SHP77 treated with DMSO at 0.1 percent for 48 hours (cell line): ENCODE data around the gene RTTN.
"Not testable (repeated sequence)": the region's sequence is repeated elsewhere in the genome, so short reads cannot be mapped to it uniquely, and the experiment has no call there.

Experiments used
- DNase-seq: peaks from one replicate; lab custom pipeline; 2025; lab: John Stamatoyannopoulos, UW

RTTN gene

DNA sequence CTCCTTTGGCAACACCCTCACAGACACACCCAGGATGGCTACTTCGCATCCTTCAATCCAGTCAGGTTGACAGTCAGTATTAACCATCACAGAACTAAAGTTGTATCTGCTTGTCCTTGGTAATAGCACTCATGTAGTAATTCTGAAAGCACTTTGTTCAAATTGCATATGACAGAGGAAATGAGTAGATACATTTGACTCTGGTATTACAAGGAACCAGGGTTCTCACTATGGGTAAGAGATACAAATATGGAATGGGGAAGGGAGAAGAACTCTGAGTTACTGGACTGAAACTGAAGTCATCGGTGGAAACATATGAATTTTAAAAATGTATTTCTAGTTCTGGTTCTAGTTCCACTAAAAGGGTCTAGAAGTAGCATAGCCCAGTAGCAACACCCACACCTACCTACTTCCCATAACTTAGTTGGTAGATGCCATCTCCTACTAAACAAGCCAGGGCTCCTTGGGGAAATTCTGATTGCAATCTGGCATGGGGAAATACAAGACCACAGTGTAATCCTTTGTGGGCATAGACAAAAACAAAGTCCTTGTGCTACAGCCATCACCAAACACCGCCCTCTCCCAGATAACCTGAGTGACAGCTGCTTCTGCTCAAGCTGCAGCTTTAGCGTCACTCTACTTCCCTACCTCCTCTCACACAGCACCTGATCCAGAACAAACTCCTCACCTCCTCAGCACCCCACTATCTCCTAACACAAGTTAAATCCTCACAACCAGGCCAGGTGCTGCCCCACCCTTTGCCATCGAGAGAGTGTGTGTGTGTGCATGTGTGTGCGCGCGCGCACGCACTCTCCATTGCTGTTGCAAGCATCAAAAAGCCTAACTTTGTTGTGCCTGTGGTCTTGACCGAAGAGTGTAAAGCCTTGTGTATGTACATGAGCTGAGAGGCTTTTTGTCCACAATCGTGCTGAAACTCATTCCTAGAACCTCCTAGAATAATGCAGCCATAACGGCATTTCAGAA is 226.5 kb downstream of the RTTN start:
- DNase-seq, result no peak

DNA sequence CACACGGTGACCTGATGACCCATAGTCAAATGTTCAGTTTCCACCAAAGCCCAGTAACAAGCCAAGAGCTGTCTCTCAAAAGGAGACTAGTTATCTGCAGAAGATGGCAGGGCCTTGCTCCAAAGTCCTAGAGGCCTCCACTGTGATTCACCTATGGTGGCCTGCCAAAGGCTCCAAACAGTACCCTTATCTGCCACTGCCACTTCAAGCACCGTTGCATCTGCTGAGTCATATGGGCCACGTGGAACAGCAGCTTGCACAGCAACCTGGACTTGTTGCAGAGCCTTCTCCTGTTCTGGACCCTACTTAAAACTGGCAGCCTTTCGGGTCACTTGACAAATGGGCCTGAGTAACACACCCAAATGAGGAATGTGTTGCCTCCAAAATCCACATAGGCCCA is 230.2 kb downstream of the RTTN start:
- not testable (repeated sequence) for DNase-seq

DNA sequence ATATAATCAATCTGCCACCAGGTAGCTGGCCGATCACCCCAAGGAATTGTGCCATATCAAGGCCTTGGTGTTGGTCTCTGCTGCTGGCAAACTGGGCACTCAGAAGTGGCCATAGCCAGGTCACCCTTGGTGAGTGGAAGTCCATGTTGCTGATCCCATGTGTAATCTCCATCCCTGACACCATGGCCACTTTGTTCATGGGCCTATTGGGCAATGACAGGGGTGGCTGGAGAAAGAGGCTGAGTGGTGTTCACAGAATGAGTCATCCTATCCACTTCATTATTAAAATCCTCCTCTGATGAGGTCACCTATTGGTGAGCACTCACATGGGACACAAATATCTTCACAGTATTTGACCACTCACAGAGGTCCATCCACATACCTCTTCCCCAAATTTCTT is 231.1 kb downstream of the RTTN start:
- no peak for DNase-seq

DNA sequence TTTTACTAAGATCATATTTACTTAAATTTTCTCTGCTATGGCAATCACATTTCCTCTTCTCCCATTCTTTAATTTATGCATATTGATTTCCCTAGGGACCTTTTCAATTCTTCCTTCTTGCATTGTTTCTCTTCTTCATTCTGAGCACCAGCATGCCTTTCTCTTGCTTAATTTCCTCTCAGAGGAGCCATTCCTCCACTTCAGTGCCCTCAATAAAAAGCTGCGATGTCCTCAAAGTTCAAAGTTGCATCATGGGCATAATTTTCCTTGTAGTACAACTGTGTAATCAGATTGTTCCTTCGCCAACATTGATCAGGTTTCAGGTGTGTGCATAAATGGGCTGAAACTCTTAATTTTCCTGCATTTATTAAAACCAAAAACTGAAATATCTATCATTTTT is 236.0 kb downstream of the RTTN start:
- DNase-seq, result no peak

DNA sequence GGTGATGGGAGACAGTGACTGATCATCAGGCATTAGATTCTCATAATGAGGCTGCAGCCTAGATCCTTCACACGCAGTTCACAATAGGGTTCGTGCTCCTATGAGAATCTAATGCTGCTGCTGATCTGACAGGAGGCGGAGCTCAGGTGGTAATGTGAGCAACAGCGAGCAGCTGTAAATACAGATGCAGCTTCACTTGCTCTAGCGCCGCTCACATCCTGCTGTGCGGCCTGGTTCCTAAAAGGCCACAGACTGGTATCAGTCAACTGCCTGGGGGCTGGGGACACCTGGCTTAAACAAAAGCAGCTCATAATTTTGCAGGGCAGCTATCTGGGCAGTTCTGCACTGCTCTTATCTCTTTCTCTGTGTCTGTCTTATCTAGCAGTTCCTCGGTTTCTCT is 237.4 kb downstream of the RTTN start:
- peak; percentile 53 for DNase-seq

DNA sequence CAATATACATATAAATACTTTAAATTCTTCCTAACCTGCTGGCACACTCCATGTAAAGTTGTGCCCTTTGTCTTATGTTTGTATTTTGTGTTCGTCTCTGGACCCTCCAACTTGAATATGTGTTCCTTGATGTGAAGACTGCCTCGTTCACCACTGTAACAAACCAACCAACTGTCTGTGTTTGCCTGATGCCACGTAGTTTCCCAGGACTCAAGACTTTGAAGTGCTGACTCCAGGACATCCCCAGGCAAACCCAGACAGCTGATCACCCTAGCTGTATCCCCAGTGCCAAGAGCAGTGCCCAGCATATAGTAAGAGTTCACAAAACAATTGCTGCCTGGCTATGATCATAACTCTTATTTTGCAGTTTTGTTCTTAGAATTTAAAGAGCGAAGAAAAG is 242.3 kb downstream of the RTTN start:
- DNase-seq, result no peak

DNA sequence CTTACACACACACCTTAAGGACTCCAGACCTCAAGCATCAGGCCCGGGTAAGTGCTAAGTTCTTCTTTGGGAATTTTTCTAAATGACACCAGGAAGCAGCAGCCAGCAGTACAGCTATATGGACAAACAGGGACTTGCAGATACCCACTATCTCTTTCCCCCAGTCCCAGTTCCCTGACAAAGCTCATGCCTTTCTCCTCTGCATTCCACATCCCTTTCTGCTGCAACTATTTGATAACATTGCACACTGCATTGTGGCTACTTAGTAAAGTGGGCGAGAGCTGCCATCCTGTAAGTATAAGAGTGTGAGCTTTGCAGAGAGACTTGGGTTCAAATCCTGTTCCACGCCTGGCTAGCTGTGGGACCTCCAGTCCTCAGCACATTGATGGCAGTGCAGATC is 243.8 kb downstream of the RTTN start:
- no peak for DNase-seq

DNA sequence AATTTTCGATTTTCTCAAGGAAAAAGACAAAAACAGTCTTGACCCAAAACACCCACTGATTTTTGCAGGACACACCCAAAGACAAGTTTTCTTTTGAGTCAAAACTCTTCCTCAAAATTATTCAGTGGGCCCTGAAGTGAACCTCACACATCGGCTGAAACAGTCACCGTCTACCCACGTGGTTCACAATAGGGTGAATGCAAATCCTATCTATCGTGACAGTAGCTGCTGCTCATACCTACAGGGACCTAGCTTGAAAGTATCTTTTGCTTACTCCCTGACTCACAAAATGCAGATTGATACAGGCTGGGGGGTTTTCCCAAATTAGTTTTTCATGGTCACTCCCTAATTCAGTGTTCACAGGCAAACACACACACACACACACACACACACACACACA is 247.1 kb downstream of the RTTN start:
- DNase-seq, result no peak

DNA sequence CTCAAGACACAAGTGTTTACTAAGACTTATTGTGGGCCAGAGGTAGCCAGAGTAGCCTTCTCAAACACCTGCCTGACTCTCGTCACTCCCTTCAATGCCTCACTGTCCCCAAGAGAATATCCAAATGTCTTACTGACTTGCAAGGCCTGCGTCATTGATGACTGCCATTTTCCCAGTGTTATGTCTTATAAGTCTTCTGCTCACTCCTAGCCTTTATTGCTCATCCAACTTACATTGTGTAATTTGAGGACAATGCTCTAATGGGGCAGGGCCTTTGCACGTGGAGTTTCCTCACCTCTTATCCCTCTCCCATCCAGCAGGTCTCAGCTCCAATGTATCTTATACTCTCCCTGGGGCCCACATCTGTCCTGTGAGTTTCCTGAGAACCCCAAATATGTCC is 247.7 kb downstream of the RTTN start:
- no peak for DNase-seq

DNA sequence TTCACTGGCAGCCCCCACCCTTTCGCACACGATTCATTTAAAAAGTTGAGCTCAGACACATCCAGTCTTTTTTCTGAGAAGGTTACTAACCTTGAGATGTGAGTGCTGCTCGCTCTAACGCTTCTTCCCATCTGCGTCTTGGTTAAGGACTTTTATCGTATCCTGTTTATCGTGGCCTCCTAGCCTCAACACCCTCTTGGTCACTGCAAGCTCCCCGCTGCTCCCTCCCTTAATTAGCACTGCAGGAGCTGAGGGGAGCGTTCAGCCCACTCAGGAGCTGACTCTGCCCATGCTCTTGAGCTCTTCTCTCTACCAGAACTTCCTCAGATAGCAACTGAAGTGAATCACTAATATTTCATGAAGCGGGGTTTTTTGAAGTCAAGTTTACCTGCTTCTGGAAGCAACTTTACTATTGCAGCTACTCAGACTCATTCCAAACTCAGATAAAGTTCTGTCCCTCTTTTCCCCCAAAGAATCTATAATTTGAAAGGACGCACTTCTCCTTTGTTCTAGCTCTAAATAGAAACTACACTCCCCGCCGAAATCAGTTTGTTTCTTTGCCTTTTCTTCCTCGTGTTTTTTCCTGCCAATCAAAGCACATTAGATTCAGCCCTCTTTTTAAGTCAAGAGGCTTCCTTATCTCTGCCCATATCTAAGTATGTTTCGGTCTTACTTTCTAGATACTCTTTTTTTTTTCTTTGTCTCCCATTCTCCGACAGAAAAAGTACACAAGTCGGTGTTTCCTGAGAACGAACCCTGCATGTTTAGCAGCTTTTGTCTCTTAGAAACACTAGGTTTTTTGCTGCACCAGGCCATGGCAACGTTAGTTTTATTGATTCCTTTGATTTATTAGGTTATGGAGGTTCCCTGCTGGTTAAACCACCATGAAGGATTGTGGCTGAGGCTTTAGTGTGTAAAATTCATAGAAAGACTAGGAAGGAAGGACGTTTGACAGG is 248.5 kb downstream of the RTTN start:
- DNase-seq, result no peak

DNA sequence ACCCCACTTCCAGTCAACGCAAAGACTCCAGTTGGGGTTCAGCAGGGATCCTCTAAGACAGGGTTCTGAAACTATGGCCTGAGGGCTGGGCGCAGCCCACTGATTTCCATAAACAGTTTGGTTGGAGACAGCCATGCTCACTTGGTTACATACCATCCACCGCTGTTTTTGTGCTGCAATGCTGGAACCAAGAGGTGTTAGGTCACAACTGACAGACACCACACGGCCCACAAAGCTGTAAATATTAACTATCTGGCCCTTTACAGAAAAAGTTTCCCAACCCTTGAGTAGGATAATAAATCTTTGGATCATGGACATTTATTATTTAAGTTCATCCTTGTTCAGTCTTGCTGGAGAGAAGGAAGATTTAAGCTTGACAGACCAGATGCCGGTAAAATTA is 249.4 kb downstream of the RTTN start:
- no peak for DNase-seq

DNA sequence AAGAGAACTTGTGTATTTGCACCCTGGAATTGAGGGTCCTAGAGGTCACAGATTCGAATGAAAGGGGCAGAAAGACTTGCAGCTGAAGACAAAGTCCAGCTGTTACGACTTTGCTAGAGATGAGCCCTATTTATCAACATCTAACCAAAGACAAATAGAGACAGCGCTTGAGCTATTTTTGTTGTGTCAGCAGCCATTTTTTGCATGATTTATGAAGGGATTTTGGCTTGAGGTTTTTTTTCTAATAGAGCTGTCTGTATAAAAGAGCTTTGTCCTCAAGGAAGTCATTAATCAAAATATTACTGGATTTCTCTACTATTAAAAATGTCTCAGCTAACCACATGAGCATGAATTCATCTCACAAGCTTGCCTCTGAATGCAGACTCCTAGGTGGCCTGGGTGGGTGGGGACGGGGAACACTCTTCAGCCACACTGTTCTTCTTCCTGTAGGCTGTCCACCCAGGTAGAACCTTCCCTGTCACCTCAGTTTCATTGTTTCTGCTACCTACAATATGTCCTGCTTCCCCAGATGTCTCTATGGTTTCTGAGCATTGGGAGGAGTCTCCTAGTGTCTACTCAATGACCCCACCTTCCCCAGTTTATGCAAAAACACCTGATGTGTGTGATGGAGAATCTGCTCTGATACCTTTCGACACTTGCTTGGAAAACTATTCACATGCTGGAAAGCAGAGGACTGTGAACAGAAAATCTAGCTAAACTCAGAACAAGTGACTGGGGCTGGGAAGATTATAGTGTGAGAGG is 250.6 kb downstream of the RTTN start:
- DNase-seq, result no peak

DNA sequence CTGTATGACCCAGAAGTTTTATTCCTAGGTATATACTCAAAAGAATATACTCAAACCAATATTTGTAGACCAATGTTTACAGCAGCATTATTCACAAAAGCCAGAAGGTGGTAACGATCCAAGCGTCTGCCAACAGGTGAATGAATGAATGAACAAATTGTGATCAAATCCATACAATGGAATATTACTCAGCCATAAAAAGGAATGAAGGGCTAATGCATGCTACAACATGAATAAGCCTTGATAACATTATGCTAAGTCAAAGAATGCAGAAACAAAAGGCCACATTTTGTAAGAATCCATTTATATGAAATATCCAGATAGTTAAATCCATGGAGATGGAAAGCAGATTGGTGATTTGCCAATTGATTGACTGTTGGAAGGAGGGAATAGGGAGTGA is 252.3 kb downstream of the RTTN start:
- no peak for DNase-seq
